Prostate gland (tissue), 2 donors: ENCODE results near the gene COL23A1. TPM values are rescaled to one million over a fixed set of nuclear protein-coding genes. Genes with fewer than 3 reads are reported as not detected.

Source experiments
- DNase-seq: peaks from one replicate; pipeline ENCODE4 v3.0.0-alpha.2; 2019; ENCODE audit warnings: low spot score
- H3K27ac ChIP-seq, 2 donors: fragments of 200-600 bp; sonication (generic); 2 replicates each; pipeline ENCODE4 v1.5.1; 2017 to 2019
- H3K27me3 ChIP-seq: fragments of 200-600 bp; sonication (generic); replicated peaks from 2 replicates; pipeline ENCODE4 v1.5.1; 2019; ENCODE audit not compliant: insufficient read depth
- H3K36me3 ChIP-seq, 2 donors: fragments of 200-600 bp; sonication (generic); 1 replicate in 1 of 2; 2 replicates in 1 of 2; pipeline versions ENCODE4 v1.5.1 to v1.8.1; 2017 to 2019
- H3K4me1 ChIP-seq: fragments of 200-600 bp; sonication (generic); replicated peaks from 2 replicates; pipeline ENCODE4 v1.5.1; 2019
- H3K4me3 ChIP-seq, 2 donors: fragments of 200-600 bp; sonication (generic); 2 replicates each; pipeline ENCODE4 v1.5.1; 2017 to 2019
- H3K9me3 ChIP-seq: fragments of 200-600 bp; sonication (generic); 2 replicates; pipeline ENCODE4 v1.5.1; 2017
- POLR2A ChIP-seq: fragments of 450-650 bp; IDR thresholded peaks from one replicate; pipeline ENCODE4 v1.6.1; 2016; ENCODE audit warnings: antibody characterized with exemption, mild to moderate bottlenecking
- POLR2AphosphoS5 ChIP-seq: sonication (generic); formaldehyde crosslinking; IDR thresholded peaks from one replicate; pipeline ENCODE4 v1.6.1; 2017; ENCODE audit warnings: antibody characterized with exemption
- WGBS: methylation state at CpG from one replicate; pipeline ENCODE4 v1.1.5; 2018; 5-methylcytosine and 5-hydroxymethylcytosine counted together
- intact Hi-C: fragments of 100-400 bp; cut with DNase I; formaldehyde crosslinking; loops from one replicate; pipeline ENCODE4 v1.14.2; 2022
- total RNA-seq, 2 donors: library from RNA; depleted of rRNA; stranded (reverse); fragments of >200 nt; gene quantifications; one replicate each; pipeline ENCODE4 v1.1.0, GENCODE V29; 2016
- TF ChIP-seq, protein P1 (sequence below), 4 experiments: fragments of 200-600 bp in 2 of 4; fragments of 450-650 bp in 2 of 4; sonication (generic) in 2 of 4; IDR thresholded peaks; 1 replicate in 3 of 4; 2 replicates in 1 of 4; pipeline ENCODE4 v1.5.1; 2016 to 2019; ENCODE audit warnings: antibody characterized with exemption in 4 of 4, mild to moderate bottlenecking in 2 of 4, moderate library complexity in 2 of 4

The COL23A1 gene
- total RNA-seq, 2 donors from 2014 or later: 2.7 to 6.1 TPM

GRCh38 chr5:178363501-178364325, 226.5 kb downstream of the COL23A1 start:
- 87% methylated on average over 24 of the region's 25 CpGs for WGBS
- TF ChIP-seq POLR2A (no peak), POLR2AphosphoS5 (no peak)
- TF ChIP-seq, protein P1, sequence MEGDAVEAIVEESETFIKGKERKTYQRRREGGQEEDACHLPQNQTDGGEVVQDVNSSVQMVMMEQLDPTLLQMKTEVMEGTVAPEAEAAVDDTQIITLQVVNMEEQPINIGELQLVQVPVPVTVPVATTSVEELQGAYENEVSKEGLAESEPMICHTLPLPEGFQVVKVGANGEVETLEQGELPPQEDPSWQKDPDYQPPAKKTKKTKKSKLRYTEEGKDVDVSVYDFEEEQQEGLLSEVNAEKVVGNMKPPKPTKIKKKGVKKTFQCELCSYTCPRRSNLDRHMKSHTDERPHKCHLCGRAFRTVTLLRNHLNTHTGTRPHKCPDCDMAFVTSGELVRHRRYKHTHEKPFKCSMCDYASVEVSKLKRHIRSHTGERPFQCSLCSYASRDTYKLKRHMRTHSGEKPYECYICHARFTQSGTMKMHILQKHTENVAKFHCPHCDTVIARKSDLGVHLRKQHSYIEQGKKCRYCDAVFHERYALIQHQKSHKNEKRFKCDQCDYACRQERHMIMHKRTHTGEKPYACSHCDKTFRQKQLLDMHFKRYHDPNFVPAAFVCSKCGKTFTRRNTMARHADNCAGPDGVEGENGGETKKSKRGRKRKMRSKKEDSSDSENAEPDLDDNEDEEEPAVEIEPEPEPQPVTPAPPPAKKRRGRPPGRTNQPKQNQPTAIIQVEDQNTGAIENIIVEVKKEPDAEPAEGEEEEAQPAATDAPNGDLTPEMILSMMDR (IDR thresholded peaks at IDR 0.05): no peak
- Histone ChIP-seq H3K27me3 (no peaks in the 10 kb centered on the region), H3K36me3 (no peaks in the 10 kb centered on the region), H3K4me1 (no peaks in the 10 kb centered on the region), H3K4me3 (no peak overlapping the region), H3K27ac (no peak overlapping the region), H3K9me3 (no peaks in the 10 kb centered on the region)
- intact Hi-C loops: no loop called here
- DNase-seq: no peak

DNA sequence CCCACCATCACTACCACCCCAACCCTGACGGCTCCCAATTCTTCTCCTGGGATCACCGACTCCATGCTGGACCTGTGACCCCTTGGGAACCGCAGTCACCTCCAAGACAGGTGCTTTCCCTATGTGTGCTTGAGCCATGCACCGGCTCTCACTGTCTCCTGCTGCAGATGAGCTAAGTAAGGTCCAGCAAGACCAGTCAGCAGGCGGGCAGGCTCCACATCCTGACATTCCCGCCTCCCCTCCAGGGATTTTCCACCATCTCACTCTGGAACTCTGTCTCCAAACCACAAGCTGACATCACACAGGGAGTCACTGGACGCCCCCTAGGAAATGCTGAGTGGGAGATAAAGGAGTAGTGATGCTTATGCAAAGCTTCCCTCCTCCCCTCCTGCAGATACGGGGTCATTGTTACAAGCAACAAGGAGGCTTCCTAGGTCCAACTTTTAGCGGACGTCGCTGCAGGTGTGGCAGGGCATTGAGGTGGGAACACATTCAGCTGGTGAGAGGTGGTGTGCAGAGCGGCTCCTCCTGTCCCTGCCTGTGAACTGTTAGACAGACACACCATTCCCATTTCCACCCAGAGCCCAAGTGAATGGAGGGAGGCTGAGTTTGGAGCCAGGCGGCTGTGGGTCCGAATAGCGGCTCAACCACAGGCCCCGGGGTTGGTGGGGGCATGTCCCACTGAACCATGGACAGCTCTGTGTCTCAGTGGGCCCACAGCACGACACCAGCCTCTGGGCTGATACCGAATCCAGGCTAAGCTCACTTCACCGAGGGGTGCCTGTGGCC, 228.3 kb downstream of the COL23A1 start:
- H3K9me3 ChIP-seq: no peaks in the 10 kb centered on the region
- DNase-seq: no peak
- no peak overlapping the region for H3K4me3 ChIP-seq
- H3K4me1 ChIP-seq: no peaks in the 10 kb centered on the region
- H3K27ac ChIP-seq: no peak overlapping the region
- WGBS: 93% methylated on average over 19 of the region's 19 CpGs
- no peaks in the 10 kb centered on the region for H3K36me3 ChIP-seq
- intact Hi-C loops: no loop called here
- TF ChIP-seq POLR2AphosphoS5 (no peak), POLR2A (no peak)
- TF ChIP-seq, protein P1 (IDR thresholded peaks at IDR 0.05): no peak
- H3K27me3 ChIP-seq: no peaks in the 10 kb centered on the region

DNA sequence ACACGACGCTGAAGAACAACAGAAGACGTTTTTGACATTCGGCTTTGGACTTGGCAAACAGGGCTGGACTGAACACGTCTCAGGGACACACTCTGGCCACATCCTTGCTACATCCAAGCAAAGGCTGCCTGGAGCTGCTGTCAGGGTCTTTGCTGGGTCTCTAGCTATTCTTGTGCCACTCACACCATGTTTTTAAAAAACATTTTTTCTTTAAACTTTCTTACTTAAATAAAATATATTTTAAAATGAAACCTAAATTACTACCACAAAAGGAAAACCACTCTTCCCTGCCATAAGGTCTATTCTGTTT, 229.3 kb downstream of the COL23A1 start:
- H3K4me1 ChIP-seq: peaks cover 6% of the 10 kb centered on the region
- DNase-seq: no peak
- intact Hi-C loops: no loop called here
- 67% methylated on average over 5 of the region's 5 CpGs for WGBS
- no peaks in the 10 kb centered on the region for H3K9me3 ChIP-seq
- no peak overlapping the region for H3K4me3 ChIP-seq
- no peaks in the 10 kb centered on the region for H3K36me3 ChIP-seq
- H3K27ac ChIP-seq: no peak overlapping the region
- no peaks in the 10 kb centered on the region for H3K27me3 ChIP-seq
- TF ChIP-seq, protein P1 (IDR thresholded peaks at IDR 0.05): no peak
- no peak for TF ChIP-seq POLR2AphosphoS5
- no peak for TF ChIP-seq POLR2A

DNA sequence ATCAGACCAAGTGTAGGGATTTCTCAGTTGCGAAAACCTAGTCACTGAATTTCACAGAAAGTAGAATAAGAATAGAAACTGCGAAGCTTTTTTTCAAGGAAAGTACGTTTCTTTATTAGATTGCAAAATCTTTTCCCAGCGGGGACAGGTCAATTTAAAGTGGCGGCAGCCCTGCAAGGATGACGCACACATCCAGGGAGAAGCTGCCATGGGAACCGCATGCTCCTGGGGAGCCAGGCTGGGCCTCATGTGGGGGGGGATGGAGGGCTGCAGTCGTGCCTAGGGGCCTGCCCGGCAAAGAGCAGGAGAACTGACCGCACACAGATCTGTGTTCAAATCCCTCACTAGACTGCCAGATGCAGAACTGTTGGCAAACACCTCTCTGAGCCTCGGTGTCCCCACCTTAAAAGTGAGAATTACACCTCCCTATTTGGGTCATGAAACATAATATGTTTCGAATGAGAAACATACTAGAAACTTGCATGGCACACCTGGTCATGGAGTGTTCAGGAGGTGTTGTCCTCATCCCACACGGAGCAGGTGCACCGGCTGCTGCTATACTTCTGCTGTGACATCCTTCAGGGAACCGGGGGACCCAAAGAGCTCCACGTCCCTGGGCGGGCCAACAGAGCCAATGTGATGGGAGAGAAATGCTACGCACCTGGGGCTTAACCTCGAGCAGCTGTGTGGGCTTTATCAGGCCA, 229.8 kb downstream of the COL23A1 start:
- Histone ChIP-seq H3K36me3 (no peaks in the 10 kb centered on the region), H3K4me1 (peaks cover 6% of the 10 kb centered on the region), H3K9me3 (no peaks in the 10 kb centered on the region), H3K27ac (no peak overlapping the region), H3K4me3 (no peak overlapping the region), H3K27me3 (no peaks in the 10 kb centered on the region)
- DNase-seq: no peak
- 82% methylated on average over 19 of the region's 19 CpGs for WGBS
- intact Hi-C loops: no loop called here
- TF ChIP-seq POLR2A (no peak), POLR2AphosphoS5 (no peak)
- TF ChIP-seq, protein P1 (IDR thresholded peaks at IDR 0.05): no peak
